K562 (cell line): ENCODE data around the gene ARHGEF4. TPM values are rescaled to one million over a fixed set of nuclear protein-coding genes. Genes with fewer than 3 reads are reported as not detected.
A peak's percentile ranks its signal among the peaks of the same experiment; 100 is the strongest.

Experiments used
- EHMT2 ChIP-seq: fragments of 450-650 bp; IDR thresholded peaks from 2 replicates; pipeline ENCODE4 v1.6.1; 2018; ENCODE audit warnings: antibody characterized with exemption
- GTF3C2 ChIP-seq: IDR thresholded peaks from 3 replicates; pipeline ENCODE4 v1.6.1; 2011; ENCODE audit warnings: borderline replicate concordance, mild to moderate bottlenecking, moderate library complexity; ENCODE audit not compliant: insufficient read length; ENCODE audit errors: extremely low read depth
- JUNB ChIP-seq: fragments of 450-650 bp; formaldehyde crosslinking; conservative IDR thresholded peaks from 2 replicates; pipeline ENCODE4 v1.4.0; 2020; ENCODE audit warnings: mild to moderate bottlenecking
- MAFG ChIP-seq: fragments of 450-650 bp; conservative IDR thresholded peaks from 2 replicates; pipeline ENCODE4 v1.6.1; 2016; ENCODE audit warnings: missing genetic modification characterization, missing compliant biosample characterization
- MAZ ChIP-seq, 2 experiments: fragments of 450-650 bp in 1 of 2; sonication (generic) in 1 of 2; formaldehyde crosslinking; IDR thresholded peaks in 1 of 2; conservative IDR thresholded peaks in 1 of 2; 2 replicates each; pipeline versions ENCODE4 v1.4.0 to v1.5.0; 2020; ENCODE audit warnings: mild to moderate bottlenecking in 1 of 2, missing genetic modification reagents in 1 of 2
- MCM7 ChIP-seq, 2 experiments: fragments of 450-650 bp; IDR thresholded peaks; 2 replicates each; pipeline ENCODE4 v1.6.1; 2016 to 2018
- MLLT1 ChIP-seq, 2 experiments: fragments of 450-650 bp; IDR thresholded peaks; 2 replicates each; pipeline ENCODE4 v1.6.1; 2016
- NR3C1 ChIP-seq: sonication (generic); formaldehyde crosslinking; IDR thresholded peaks from 2 replicates; pipeline ENCODE4 v1.8.1; 2022; ENCODE audit warnings: missing genetic modification reagents
- POLR2H ChIP-seq: IDR thresholded peaks from 2 replicates; pipeline ENCODE4 v1.6.1; 2016; ENCODE audit warnings: missing genetic modification characterization, low read depth, mild to moderate bottlenecking, control low read depth, missing compliant biosample characterization, moderate library complexity
- RAD51 ChIP-seq: fragments of 450-650 bp; IDR thresholded peaks from 2 replicates; pipeline ENCODE4 v1.7.1; 2016; ENCODE audit warnings: low read depth, mild to moderate bottlenecking, borderline replicate concordance
- SLC30A9 ChIP-seq: fragments of 250-450 bp; sonication (Bioruptor Pico); IDR thresholded peaks from 2 replicates; pipeline ENCODE4 v1.8.0; 2022; ENCODE audit warnings: mild to moderate bottlenecking, moderate library complexity
- ZNF354B ChIP-seq: fragments of 250-450 bp; sonication (Bioruptor Pico); IDR thresholded peaks from 2 replicates; pipeline ENCODE4 v1.4.0; 2020
- ZNF384 ChIP-seq: IDR thresholded peaks from 2 replicates; pipeline ENCODE4 v1.6.1; 2012; ENCODE audit warnings: low read depth, low read length, improper control_type of control experiment
- polyA plus RNA-seq, 8 experiments: library from polyadenylated mRNA; depleted of rRNA in 4 of 8; stranded (reverse) in 5 of 8; unstranded in 3 of 8; fragments of >200 nt; fragmentation: Nextera tagmentation in 2 of 8; fragmentation: Illumina TruSeq in 1 of 8; extraction: Ambion mirVana in 2 of 8; extraction: Trizol in 1 of 8; gene quantifications; 2 replicates each; pipeline versions ENCODE4 v1.2.1 to v1.2.3, GENCODE V29; 2011 to 2014; ENCODE audit warnings: inconsistent platforms in 1 of 8, missing spikeins in 1 of 8
- total RNA-seq, 7 experiments: library from RNA; depleted of rRNA in 6 of 7; stranded (reverse); fragments of >200 nt in 6 of 7; fragmentation: Illumina TruSeq in 2 of 7; extraction: Trizol in 2 of 7; gene quantifications; 2 replicates each; pipeline versions ENCODE4 v1.2.1 to v1.2.3, GENCODE V29; 2011 to 2021; ENCODE audit warnings: low replicate concordance in 1 of 7
- TF ChIP-seq, protein P1 (sequence below): fragments of 250-450 bp; sonication (Bioruptor Pico); IDR thresholded peaks from 2 replicates; pipeline ENCODE4 v1.8.0; 2021; ENCODE audit warnings: borderline replicate concordance, mild to moderate bottlenecking, moderate library complexity; ENCODE audit not compliant: poor library complexity, severe bottlenecking
- TF ChIP-seq, protein P2 (sequence below): fragments of 450-650 bp; IDR thresholded peaks from 2 replicates; pipeline ENCODE4 v1.7.0; 2016; ENCODE audit warnings: borderline replicate concordance
- TF ChIP-seq, protein P3 (sequence below): fragments of 450-650 bp; formaldehyde crosslinking; IDR thresholded peaks from 2 replicates; pipeline ENCODE4 v1.4.0; 2020; ENCODE audit warnings: mild to moderate bottlenecking, moderate library complexity
- TF ChIP-seq, protein P4 (sequence below): IDR thresholded peaks from 3 replicates; pipeline ENCODE4 v1.6.1; 2011; ENCODE audit warnings: borderline replicate concordance, mild to moderate bottlenecking; ENCODE audit not compliant: insufficient read length, insufficient read depth

The ARHGEF4 gene
- total and polyA plus RNA-seq, 9 of the 15 experiments (the other 6 are each of a cell fraction or from before 2014, with no cell fraction given): not detected

DNA sequence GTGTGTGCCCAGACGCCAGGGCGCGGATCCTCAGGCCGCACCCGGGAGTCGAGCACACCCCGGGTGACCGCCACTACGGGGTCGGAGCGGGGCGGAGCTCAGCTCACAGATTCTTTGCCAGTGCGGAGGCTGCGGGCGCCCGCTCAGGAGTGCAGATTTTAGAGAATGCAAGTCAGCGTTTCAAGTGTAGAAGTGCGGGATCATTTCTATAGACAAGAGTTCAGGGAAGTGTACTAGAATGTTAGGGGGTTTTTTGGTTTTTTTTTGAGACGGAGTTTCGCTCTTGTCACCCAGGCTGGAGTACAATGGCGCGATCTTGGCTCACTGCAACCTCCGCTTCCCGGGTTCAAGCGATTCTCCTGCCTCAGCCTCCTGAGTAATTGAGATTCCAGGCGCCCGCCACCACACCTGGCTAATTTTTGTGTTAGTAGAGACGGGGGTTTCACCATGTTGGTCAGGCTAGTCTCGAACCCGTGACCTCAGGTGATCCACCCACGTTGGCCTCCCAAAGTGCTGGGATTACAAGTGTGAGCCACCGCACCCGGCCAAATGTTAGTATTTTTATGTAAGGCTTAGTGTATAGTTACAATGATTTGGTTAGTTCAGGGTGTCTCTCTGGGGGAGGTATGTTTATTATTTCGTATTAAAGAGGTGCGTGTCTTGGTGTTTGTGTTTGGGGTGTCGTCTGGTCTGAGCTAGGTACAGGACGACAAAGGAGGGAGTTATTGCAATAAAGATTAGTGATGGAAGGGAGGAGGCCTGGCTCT is 257.2 kb downstream of the ARHGEF4 start (continued):
- TF ChIP-seq POLR2H (no peak), JUNB (no peak), ZNF354B (CRISPR knock-in tag) (no peak), NR3C1 (CRISPR knock-in tag) (no peak), MAZ (CRISPR knock-in tag; conservative IDR thresholded peaks at IDR 0.05 in 1 of 2, IDR thresholded peaks at IDR 0.05 in 1 of 2) (no peak; a peak in 1 of 4 replicates), MLLT1 (IDR thresholded peaks at IDR 0.05) (0 out of 4 replicates have a peak, but pooled peaks have one; percentile 31 to 63), SLC30A9 (CRISPR knock-in tag) (no peak), EHMT2 (peak; percentile 31; the same call in 1 of the 2 replicates), RAD51 (peak; percentile 27; the same call in 1 of the 2 replicates), MCM7 (IDR thresholded peaks at IDR 0.05) (no peak), GTF3C2 (peak; percentile 75), MAFG (tag) (peak; percentile 84), ZNF384 (no peak)
- TF ChIP-seq, protein P1, sequence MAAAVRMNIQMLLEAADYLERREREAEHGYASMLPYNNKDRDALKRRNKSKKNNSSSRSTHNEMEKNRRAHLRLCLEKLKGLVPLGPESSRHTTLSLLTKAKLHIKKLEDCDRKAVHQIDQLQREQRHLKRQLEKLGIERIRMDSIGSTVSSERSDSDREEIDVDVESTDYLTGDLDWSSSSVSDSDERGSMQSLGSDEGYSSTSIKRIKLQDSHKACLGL: no peak
- TF ChIP-seq, protein P2, sequence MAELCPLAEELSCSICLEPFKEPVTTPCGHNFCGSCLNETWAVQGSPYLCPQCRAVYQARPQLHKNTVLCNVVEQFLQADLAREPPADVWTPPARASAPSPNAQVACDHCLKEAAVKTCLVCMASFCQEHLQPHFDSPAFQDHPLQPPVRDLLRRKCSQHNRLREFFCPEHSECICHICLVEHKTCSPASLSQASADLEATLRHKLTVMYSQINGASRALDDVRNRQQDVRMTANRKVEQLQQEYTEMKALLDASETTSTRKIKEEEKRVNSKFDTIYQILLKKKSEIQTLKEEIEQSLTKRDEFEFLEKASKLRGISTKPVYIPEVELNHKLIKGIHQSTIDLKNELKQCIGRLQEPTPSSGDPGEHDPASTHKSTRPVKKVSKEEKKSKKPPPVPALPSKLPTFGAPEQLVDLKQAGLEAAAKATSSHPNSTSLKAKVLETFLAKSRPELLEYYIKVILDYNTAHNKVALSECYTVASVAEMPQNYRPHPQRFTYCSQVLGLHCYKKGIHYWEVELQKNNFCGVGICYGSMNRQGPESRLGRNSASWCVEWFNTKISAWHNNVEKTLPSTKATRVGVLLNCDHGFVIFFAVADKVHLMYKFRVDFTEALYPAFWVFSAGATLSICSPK: no peak
- TF ChIP-seq, protein P3, sequence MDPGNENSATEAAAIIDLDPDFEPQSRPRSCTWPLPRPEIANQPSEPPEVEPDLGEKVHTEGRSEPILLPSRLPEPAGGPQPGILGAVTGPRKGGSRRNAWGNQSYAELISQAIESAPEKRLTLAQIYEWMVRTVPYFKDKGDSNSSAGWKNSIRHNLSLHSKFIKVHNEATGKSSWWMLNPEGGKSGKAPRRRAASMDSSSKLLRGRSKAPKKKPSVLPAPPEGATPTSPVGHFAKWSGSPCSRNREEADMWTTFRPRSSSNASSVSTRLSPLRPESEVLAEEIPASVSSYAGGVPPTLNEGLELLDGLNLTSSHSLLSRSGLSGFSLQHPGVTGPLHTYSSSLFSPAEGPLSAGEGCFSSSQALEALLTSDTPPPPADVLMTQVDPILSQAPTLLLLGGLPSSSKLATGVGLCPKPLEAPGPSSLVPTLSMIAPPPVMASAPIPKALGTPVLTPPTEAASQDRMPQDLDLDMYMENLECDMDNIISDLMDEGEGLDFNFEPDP (CRISPR knock-in tag): no peak
- TF ChIP-seq, protein P4, sequence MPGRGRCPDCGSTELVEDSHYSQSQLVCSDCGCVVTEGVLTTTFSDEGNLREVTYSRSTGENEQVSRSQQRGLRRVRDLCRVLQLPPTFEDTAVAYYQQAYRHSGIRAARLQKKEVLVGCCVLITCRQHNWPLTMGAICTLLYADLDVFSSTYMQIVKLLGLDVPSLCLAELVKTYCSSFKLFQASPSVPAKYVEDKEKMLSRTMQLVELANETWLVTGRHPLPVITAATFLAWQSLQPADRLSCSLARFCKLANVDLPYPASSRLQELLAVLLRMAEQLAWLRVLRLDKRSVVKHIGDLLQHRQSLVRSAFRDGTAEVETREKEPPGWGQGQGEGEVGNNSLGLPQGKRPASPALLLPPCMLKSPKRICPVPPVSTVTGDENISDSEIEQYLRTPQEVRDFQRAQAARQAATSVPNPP: no peak
